Subcutaneous abdominal adipose tissue (tissue), 5 donors: Measurements from ENCODE around the gene RNF13.
"Not testable (repeated sequence)": the region's sequence is repeated elsewhere in the genome, so short reads cannot be mapped to it uniquely, and the experiment has no call there.

Source experiments
- H3K27ac ChIP-seq: one replicate; pipeline ENCODE4 v1.7.0; 2013; ENCODE audit warnings: low read depth, mild to moderate bottlenecking, inconsistent platforms, low read length, moderate library complexity
- H3K27me3 ChIP-seq, 5 donors: one replicate each; pipeline ENCODE4 v1.7.0; 2013; ENCODE audit warnings: low read length in 5 of 5, inconsistent platforms in 1 of 5; ENCODE audit not compliant: control insufficient read depth in 5 of 5, insufficient read depth in 4 of 5
- H3K36me3 ChIP-seq, 5 donors: one replicate each; pipeline ENCODE4 v1.7.0; 2013; ENCODE audit warnings: low read length in 5 of 5; ENCODE audit not compliant: control insufficient read depth in 5 of 5, insufficient read depth in 5 of 5
- H3K4me1 ChIP-seq, 5 donors: one replicate each; pipeline ENCODE4 v1.7.0; 2013; ENCODE audit warnings: low read length in 5 of 5, mild to moderate bottlenecking in 3 of 5, moderate library complexity in 1 of 5; ENCODE audit not compliant: control insufficient read depth in 5 of 5, insufficient read depth in 5 of 5
- H3K4me3 ChIP-seq, 5 donors: one replicate each; pipeline ENCODE4 v1.7.0; 2013; ENCODE audit warnings: low read length in 5 of 5, low read depth in 1 of 5
- H3K9ac ChIP-seq, 5 donors: one replicate each; pipeline ENCODE4 v1.7.0; 2013; ENCODE audit warnings: low read length in 5 of 5, mild to moderate bottlenecking in 4 of 5, moderate library complexity in 3 of 5
- H3K9me3 ChIP-seq, 5 donors: one replicate each; pipeline ENCODE4 v1.7.0; 2013; ENCODE audit warnings: low read length in 5 of 5; ENCODE audit not compliant: control insufficient read depth in 5 of 5
- donor health status: healthy.
- donor health status: healthy.
- donor health status: healthy.
- donor health status: healthy.
- donor health status: healthy.

Gene RNF13

DNA sequence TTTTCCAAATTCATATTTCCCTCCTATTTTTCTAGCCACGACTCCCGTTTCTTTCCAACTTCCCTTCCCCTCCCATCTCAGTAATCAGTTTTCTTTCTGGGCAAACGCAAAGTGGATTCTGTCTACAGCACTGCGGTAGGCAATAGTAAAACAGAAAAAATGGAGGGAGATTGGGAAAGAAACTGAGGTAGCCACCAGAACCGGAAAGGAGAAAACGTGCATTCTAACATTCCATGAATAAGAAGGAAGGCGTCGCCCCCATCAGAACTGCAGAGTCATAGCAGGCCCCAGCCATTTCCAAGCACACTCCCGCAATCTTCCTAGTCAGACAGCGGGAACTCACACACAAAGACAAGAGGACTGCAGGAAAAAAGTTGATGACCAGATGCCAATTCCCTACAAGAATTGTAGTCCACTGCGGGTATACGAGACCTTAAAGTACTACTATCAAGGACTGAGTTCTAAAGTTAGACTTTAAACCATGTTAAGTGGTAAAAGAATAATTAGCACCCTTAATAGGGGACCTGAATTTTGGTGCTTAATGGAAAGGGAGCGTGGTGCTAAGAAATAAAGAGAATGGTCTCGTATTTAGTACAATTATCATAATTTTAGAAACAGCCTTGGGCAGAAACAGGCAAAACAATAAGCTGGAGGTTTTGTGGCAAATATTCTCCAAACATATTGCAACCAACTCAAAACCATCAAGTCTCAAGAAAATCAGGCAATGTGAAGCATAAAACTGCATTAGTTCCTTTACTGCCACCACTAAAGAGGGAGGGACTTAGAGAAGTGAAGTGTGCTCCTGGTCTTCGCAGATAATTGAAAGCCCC lies 156.3 kb downstream of the RNF13 start:
- Histone ChIP-seq H3K27me3 (no peaks in the 10 kb centered on the region), H3K4me3 (peak overlapping the region; percentile 72 to 93 (median 77)), H3K4me1 (peaks cover 0 to 27% (median 21%) of the 10 kb centered on the region in 5 donors), H3K27ac (peak overlapping the region; percentile 48), H3K36me3 (peaks cover 0 to 8% (median 5%) of the 10 kb centered on the region in 5 donors), H3K9ac (peak overlapping the region; percentile 0 to 74 (median 57)), H3K9me3 (no peaks in the 10 kb centered on the region)

DNA sequence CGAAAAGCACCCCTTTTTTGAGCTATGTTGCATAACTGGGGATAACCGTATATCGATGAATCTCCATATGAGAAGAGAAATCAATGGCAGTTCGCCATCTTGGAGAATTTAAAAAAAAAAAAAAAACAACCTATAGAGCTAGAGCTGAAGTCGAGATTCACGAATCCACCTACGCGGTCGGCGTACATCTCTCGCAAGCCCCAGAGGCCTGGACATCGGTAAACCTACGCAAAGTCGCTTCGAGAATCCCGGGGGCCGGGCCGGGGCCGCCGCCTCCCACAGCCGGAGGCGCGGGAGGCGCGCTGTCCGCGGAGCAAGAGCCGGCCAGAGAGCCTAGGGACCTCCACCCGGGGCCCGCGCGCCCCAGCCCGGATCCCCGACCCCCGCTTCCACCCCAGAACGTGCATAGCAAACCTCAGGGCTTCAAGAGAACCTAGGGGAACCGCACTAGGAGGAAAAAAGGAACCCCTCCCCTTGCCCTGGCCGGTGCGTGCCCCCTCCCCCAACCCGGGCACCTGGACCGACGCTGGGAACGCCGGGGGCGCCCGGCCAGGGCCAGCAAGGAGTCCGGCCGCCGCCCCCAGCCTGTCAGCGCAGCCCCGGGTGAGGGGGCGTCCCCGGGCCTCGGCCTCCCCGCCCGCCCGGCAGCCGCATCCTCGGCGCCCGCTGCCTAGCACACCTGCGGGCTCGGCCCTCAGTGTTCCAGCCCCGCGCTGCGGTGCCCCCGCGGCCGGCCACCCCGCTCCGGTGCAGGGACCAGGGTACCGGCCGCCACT lies 157.1 kb downstream of the RNF13 start:
- Histone ChIP-seq H3K36me3 (peaks cover 0 to 8% (median 5%) of the 10 kb centered on the region in 5 donors), H3K4me3 (peak overlapping the region; percentile 72 to 93 (median 77)), H3K27ac (peak overlapping the region; percentile 48), H3K4me1 (peaks cover 0 to 26% (median 20%) of the 10 kb centered on the region in 5 donors), H3K9me3 (no peaks in the 10 kb centered on the region), H3K27me3 (no peaks in the 10 kb centered on the region), H3K9ac (peak overlapping the region; percentile 0 to 74 (median 51))

DNA sequence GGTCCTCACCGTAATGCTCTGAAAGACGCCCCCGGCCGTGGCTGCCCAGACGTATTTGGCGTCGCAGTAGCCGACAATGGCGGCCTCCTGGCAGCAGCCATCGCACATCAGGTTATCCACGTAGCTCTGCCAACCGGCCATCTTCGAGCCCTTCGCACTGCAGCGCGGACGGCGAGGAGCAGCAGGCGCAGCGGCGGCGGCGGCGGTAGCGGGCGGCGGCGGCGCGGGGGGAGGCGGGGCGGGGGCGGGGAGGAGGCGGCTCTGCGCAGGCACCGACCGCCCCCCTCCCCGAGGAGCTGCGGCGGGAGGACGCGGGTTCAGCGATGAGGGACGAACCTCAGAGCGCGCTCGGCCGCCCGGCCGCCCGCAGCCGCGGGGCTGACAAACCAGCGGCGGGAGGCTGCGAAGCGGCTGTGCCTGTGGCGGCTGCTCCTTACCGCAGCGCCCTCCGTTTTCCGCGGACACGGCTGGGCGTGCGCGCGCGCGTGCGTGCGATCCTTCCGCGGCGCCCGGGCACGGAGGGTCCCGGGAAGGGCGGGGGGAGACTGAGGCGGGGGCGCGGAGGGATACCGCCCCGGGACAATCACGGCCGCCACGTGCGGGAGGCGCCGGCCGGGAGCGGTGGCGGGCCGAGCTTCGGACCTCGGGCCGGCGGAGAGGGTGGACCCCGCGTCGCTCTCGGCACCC lies 157.8 kb downstream of the RNF13 start, which contains the start of gene PFN2:
Gene PFN2, minus strand, starts transcription at position 180 of the 687 bp plus-strand sequence. Its CDS starts 39 bp downstream, at position 141.
- no peaks in the 10 kb centered on the region for H3K9me3 ChIP-seq
- no peaks in the 10 kb centered on the region for H3K27me3 ChIP-seq
- H3K27ac ChIP-seq: peak within 1 kb of the TSS; percentile 48
- peak within 1 kb of the TSS; percentile 73 to 93 (median 77) for H3K4me3 ChIP-seq
- H3K4me1 ChIP-seq: peaks cover 0 to 23% (median 20%) of the 10 kb centered on the region in 5 donors
- H3K36me3 ChIP-seq: peaks cover 0 to 7% (median 2%) of the 10 kb centered on the region in 5 donors
- H3K9ac ChIP-seq: peak within 1 kb of the TSS; percentile 0 to 74 (median 55)

DNA sequence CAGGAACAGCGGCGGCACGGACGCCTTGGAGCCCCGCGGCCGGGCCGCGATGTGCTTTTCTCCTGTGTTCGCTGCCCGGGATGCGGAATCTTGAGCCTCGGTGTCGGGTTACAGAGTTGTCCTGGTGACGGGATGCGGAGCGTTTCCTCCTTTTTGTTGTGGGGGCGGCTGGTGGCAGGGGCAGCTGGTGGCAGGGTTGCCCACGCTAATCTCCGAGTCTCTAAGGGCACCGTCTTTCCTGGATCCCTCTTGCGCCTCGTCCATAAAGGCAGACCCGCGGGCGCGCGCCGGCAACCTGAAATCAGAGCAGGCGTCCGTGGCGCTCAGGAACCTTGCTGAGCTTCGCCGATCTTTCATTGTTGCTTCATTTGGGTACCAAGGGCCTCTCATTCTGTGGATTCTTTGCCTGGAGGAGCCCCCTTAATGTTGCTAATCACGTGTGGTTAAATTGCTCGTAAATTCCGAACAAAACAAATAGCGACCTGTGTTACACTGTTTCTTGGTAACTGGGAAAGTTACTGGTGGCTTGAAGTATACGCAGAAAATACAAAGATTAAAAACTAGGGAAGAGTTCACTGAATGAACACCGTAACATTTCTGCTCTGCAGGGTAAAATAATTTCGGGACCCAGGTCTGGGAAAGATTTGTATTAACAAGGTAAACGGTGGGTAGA lies 158.5 kb downstream of the RNF13 start:
- Histone ChIP-seq H3K9me3 (no peaks in the 10 kb centered on the region), H3K4me1 (peaks cover 0 to 23% (median 20%) of the 10 kb centered on the region in 5 donors), H3K9ac (peak overlapping the region in 4 of 5 donors; percentile 46 to 66 (median 54)), H3K36me3 (no peaks in the 10 kb centered on the region), H3K4me3 (peak overlapping the region; percentile 73 to 93 (median 77)), H3K27ac (no peak overlapping the region), H3K27me3 (no peaks in the 10 kb centered on the region)

- H3K27ac ChIP-seq: no peak overlapping the region
- H3K9me3 ChIP-seq: no peaks in the 10 kb centered on the region
- H3K4me3 ChIP-seq: no peak overlapping the region
- H3K4me1 ChIP-seq: peaks cover 0 to 10% (median 8%) of the 10 kb centered on the region in 5 donors
- H3K36me3 ChIP-seq: no peaks in the 10 kb centered on the region
- no peaks in the 10 kb centered on the region for H3K27me3 ChIP-seq
- H3K9ac ChIP-seq: no peak overlapping the region
Observed at GRCh38 chr3:149975919-149976318, 162.9 kb downstream of the RNF13 start.

- no peak overlapping the region for H3K27ac ChIP-seq
- H3K36me3 ChIP-seq: no peaks in the 10 kb centered on the region
- H3K9ac ChIP-seq: no peak overlapping the region
- no peaks in the 10 kb centered on the region for H3K4me1 ChIP-seq
- H3K9me3 ChIP-seq: no peaks in the 10 kb centered on the region
- H3K27me3 ChIP-seq: no peaks in the 10 kb centered on the region
- H3K4me3 ChIP-seq: no peak overlapping the region
Observed at GRCh38 chr3:149977386-149977785, 164.4 kb downstream of the RNF13 start.

DNA sequence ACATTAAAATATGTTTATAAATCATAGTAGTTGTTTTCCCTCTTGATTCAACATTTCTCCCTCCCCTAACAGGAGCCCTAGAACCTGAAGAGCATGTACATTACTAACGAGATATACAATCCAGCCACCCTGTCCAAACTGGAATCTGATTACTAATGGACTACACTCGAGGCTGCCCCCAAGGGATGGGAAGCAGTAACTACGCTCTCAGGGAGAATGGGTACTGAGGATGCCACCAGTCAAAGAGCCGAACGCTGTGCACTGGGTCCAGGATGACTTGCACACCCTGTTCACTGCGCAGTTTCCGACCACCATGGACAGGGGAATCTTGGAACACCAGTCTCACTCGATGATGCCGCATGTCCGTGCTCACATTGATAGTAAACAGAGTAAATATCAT lies 169.0 kb downstream of the RNF13 start:
- not testable (repeated sequence) for H3K36me3 ChIP-seq, H3K27ac ChIP-seq, H3K4me1 ChIP-seq, H3K27me3 ChIP-seq, H3K4me3 ChIP-seq, H3K9me3 ChIP-seq, H3K9ac ChIP-seq

- not testable (repeated sequence) for H3K4me1 ChIP-seq, H3K27me3 ChIP-seq, H3K9me3 ChIP-seq, H3K36me3 ChIP-seq, H3K9ac ChIP-seq, H3K27ac ChIP-seq, H3K4me3 ChIP-seq
Observed at GRCh38 chr3:149983053-149983452, 170.0 kb downstream of the RNF13 start.

DNA sequence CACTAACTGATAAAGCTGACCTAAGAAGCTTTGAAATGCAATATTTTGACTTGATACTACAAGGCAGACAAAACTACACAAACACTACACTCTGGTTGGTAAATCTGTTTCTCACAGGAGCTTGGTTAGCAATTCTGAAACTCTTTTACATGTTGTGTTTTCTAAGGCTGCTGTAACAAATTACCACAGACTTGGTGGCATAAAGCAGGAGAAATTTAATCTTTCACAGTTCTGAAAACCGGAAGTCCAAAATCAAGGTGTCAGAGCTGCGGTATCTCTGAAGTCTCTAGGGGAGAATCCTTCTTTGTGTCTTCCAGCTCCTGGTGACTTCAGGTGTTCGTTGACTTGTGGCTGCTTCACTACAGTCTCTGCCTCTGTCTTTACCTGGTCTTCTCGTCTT lies 170.6 kb downstream of the RNF13 start:
- H3K4me1 ChIP-seq: no peaks in the 10 kb centered on the region
- no peaks in the 10 kb centered on the region for H3K36me3 ChIP-seq
- no peak overlapping the region for H3K9ac ChIP-seq
- H3K4me3 ChIP-seq: no peak overlapping the region
- no peaks in the 10 kb centered on the region for H3K27me3 ChIP-seq
- no peak overlapping the region for H3K27ac ChIP-seq
- H3K9me3 ChIP-seq: no peaks in the 10 kb centered on the region
